Measurements from ENCODE around the gene PTPN3.

GRCh38 chr9:109459423-109459822 lies 38.7 kb downstream of the PTPN3 start:
- TF ChIP-seq CTCF (IDR thresholded peaks at IDR 0.05) (no peak), POLR2A (IDR thresholded peaks at IDR 0.05; ENCODE audit: low read length) (no peak), CHD2 (IDR thresholded peaks at IDR 0.05; ENCODE audit: low read length, partially characterized antibody) (no peak), RAD21 (conservative IDR thresholded peaks at IDR 0.05 in 1 of 2, IDR thresholded peaks at IDR 0.05 in 1 of 2) (no peak), RARB (CRISPR knock-in tag; IDR thresholded peaks at IDR 0.05) (no peak), KDM1A (IDR thresholded peaks at IDR 0.05; ENCODE audit: low read depth) (no peak)
